Astrocyte of the spinal cord (primary cell): ENCODE measurements around the gene LIN37.

Source experiments
- DNase-seq: peaks from one replicate; pipeline ENCODE4 v3.0.0; 2011; ENCODE audit warnings: low read depth, low spot score
- H3K4me3 ChIP-seq: 2 replicates; pipeline ENCODE4 v1.5.1; 2011; ENCODE audit warnings: low read depth, mild to moderate bottlenecking, low read length, moderate library complexity
- in situ Hi-C: cut with HindIII; loops from 2 replicates; pipeline ENCODE4 v1.10.0; 2017; ENCODE audit warnings: low sequenced_read_pairs
- TF ChIP-seq, protein P1 (sequence below): IDR thresholded peaks from 2 replicates; pipeline ENCODE4 v1.5.1; 2012; ENCODE audit warnings: low read depth, mild to moderate bottlenecking, low read length, inconsistent platforms

Gene LIN37

DNA sequence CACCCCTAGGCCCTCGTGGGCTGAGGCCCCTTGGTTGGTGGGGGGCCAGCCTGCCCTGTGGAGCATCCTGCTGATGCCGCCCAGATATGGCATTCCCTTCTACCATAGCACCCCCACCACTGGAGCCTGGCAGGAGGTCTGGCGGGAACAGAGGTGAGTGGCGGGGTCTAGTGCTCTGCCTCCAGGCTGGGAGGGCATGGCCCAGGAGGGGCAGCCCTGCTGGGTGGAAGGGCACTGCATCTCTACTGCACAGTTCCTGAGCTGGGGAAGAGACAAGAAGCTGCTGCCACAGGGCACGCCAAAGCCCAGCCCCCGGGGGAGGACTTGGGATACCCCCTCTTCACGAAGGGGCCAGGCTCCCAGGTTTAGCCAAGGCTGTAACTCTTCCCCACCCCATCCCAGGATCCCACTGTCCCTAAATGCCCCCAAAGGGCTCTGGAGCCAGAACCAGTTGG is 33.0 kb upstream of the LIN37 start:
- in situ Hi-C loops, result no loop called here

DNA sequence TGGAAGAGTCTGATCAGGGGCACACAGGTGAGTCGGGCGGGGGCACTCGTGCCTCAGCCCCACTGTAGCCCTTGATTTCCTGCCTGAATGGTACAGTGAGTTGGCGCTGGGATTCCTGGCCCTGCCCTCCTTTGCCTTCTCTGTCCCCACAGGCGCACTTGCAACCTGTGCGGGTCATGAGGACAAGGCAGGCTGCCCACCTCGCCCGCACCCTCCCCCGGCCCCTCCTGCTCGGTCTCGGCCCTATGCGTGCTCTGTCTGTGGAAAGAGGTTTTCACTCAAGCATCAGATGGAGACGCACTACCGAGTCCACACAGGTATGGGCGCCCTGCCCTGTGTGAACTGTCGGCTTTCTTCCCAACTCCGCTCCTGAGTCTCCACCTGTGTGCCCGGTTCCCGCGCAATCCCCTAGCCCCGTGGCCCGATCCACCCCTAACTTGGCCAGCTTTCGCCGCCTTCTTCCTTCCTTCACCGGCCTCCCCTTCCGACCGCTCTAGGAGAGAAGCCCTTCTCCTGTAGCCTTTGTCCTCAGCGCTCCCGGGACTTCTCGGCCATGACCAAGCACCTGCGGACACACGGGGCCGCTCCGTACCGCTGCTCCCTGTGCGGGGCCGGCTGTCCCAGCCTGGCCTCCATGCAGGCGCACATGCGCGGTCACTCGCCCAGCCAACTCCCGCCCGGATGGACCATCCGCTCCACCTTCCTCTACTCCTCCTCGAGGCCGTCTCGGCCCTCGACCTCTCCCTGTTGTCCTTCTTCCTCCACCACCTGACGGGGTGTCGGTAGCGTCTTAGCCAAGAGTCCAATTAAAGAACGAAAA is 32.2 kb upstream of the LIN37 start:
- H3K4me3 ChIP-seq, result peak overlapping the region; percentile 75
- in situ Hi-C loops, result no loop called here
- TF ChIP-seq, protein P1, sequence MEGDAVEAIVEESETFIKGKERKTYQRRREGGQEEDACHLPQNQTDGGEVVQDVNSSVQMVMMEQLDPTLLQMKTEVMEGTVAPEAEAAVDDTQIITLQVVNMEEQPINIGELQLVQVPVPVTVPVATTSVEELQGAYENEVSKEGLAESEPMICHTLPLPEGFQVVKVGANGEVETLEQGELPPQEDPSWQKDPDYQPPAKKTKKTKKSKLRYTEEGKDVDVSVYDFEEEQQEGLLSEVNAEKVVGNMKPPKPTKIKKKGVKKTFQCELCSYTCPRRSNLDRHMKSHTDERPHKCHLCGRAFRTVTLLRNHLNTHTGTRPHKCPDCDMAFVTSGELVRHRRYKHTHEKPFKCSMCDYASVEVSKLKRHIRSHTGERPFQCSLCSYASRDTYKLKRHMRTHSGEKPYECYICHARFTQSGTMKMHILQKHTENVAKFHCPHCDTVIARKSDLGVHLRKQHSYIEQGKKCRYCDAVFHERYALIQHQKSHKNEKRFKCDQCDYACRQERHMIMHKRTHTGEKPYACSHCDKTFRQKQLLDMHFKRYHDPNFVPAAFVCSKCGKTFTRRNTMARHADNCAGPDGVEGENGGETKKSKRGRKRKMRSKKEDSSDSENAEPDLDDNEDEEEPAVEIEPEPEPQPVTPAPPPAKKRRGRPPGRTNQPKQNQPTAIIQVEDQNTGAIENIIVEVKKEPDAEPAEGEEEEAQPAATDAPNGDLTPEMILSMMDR, result no peak
- DNase-seq, result no peak

More for the DNA sequence above, 33.0 kb upstream of the LIN37 start:
- H3K4me3 ChIP-seq, result no peak overlapping the region
- DNase-seq, result no peak
- TF ChIP-seq, protein P1, result no peak

- TF ChIP-seq, protein P1, result peak; percentile 93
- H3K4me3 ChIP-seq, result peak overlapping the region; percentile 75
- peak; percentile 85 for DNase-seq
- in situ Hi-C loops, result no loop called here
These were observed 31.3 kb upstream of the LIN37 start for GRCh38 chr19:35716801-35717664.

DNA sequence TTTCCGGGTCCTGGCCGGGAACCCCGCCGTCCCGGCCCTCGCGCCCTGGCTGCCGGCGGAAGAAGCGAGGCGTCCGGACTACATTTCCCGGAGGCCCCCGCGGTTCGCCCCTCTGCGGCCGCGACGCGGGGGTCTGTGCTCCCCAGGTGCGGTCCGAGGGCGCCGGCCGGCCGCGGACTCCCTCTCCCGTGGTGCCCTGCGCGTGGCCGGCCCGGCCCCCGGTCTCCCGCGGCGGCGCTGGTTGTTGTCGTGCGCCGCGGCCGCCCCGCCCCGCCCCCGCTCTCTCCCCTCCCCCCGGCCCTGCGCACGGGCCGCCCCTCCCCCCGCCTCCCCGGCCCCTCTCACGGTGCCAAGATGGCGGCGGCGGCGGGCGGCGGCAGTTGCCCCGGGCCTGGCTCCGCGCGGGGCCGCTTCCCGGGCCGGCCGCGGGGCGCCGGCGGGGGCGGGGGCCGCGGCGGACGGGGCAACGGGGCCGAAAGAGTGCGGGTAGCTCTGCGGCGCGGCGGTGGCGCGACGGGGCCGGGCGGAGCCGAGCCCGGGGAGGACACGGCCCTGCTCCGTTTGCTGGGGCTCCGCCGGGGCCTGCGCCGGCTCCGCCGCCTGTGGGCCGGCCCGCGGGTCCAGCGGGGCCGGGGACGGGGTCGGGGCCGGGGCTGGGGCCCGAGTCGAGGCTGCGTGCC is 30.6 kb upstream of the LIN37 start, which contains the start of gene KMT2B:
TSS of gene KMT2B (plus strand) at position 339 of the 680 bp plus-strand sequence. CDS start at position 355, 16 bp downstream.
- DNase-seq, result peak; percentile 98
- TF ChIP-seq, protein P1, result no peak
- peak within 1 kb of the TSS; percentile 82 for H3K4me3 ChIP-seq
- in situ Hi-C loops, result no loop called here

DNA sequence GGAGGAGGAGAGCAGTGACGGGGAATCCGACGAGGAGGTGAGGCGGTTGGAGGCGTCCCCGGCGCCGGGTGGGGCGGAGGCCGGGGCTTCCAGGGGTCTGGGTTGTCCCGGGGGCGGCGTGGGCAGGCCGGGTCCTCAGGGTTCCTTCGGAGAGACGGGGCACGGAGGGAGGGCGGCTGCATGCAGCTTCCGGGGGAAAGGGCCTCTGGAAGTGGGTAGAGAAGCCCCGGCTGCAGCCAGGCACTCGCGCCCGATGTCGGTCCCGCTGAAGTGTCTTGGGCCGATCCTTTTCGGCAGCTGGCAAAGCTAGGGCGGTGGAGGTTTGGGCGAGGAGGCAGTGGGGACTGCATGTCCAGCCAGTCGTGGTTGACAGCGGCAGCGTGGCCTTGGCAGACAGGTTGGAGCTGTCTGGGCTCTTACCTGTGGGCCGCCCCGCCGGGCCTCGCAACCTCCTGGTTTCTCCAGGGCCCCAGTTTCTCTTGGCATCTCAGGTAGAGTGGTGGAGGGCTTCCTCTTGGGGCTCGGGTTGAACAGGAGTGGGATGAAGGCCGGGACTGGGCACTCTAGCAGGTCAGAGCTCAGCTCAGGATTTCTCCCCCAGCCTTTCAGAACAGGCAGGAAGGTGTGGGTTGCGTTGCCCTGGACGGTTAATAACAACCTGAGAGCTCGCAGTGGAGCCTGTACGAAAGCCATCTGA is 29.9 kb upstream of the LIN37 start:
- in situ Hi-C loops, result no loop called here
- TF ChIP-seq, protein P1, result no peak
- peak overlapping the region; percentile 82 for H3K4me3 ChIP-seq
- peak; percentile 2 for DNase-seq
